Right lung (tissue), 10 donors: ENCODE results near the gene AGO3. TPM values are rescaled to one million over a fixed set of nuclear protein-coding genes. Genes with fewer than 3 reads are reported as not detected.
A peak's percentile ranks its signal among the peaks of the same experiment; 100 is the strongest.
"Not testable (repeated sequence)": the region's sequence is repeated elsewhere in the genome, so short reads cannot be mapped to it uniquely, and the experiment has no call there.

ENCODE experiments used
- DNase-seq, 2 donors: peaks; one replicate each; pipeline ENCODE4 v3.0.0-alpha.2; 2013
- long read RNA-seq, 8 donors: transcript quantifications; one replicate each; lab custom pipeline, GENCODE V29; 2026
- polyA plus RNA-seq, 5 donors: library from polyadenylated mRNA; unstranded; fragments of 120-200 nt; gene quantifications; one replicate each; pipeline versions ENCODE4 v1.2.1 to v1.2.3, GENCODE V29; 2013; ENCODE audit warnings: inconsistent platforms in 1 of 5, low replicate concordance in 1 of 5; ENCODE audit not compliant: insufficient read length in 5 of 5, insufficient read depth in 1 of 5

The AGO3 gene
- 10 to 100 TPM; 10.5 to 21.7 (median 20.5) TPM for polyA plus RNA-seq
- long read RNA-seq, donor 1, full-length matches to known transcripts: 3 of 3 reads
- long read RNA-seq, donor 1, partial matches to known transcripts: 0 of 3 reads
- long read RNA-seq, donor 1, other reads (novel, unspliced or antisense): 0 of 3 reads
- long read RNA-seq, donor 2: 0 reads
- long read RNA-seq, donor 3, full-length matches to known transcripts: 1 of 1 reads
- long read RNA-seq, donor 3, partial matches to known transcripts: 0 of 1 reads
- long read RNA-seq, donor 3, other reads (novel, unspliced or antisense): 0 of 1 reads
- long read RNA-seq, donor 4: 0 reads
- long read RNA-seq, donor 5, partial matches to known transcripts: 5 of 5 reads
- long read RNA-seq, donor 5, other reads (novel, unspliced or antisense): 0 of 5 reads
- long read RNA-seq, donor 6, full-length matches to known transcripts: 2 of 2 reads
- long read RNA-seq, donor 6, partial matches to known transcripts: 0 of 2 reads
- long read RNA-seq, donor 6, other reads (novel, unspliced or antisense): 0 of 2 reads
- long read RNA-seq, donor 7, full-length matches to known transcripts: 2 of 2 reads
- long read RNA-seq, donor 7, partial matches to known transcripts: 0 of 2 reads
- long read RNA-seq, donor 7, other reads (novel, unspliced or antisense): 0 of 2 reads
- long read RNA-seq, donor 8, partial matches to known transcripts: 0 of 1 reads
- long read RNA-seq, donor 8, other reads (novel, unspliced or antisense): 0 of 1 reads

DNA sequence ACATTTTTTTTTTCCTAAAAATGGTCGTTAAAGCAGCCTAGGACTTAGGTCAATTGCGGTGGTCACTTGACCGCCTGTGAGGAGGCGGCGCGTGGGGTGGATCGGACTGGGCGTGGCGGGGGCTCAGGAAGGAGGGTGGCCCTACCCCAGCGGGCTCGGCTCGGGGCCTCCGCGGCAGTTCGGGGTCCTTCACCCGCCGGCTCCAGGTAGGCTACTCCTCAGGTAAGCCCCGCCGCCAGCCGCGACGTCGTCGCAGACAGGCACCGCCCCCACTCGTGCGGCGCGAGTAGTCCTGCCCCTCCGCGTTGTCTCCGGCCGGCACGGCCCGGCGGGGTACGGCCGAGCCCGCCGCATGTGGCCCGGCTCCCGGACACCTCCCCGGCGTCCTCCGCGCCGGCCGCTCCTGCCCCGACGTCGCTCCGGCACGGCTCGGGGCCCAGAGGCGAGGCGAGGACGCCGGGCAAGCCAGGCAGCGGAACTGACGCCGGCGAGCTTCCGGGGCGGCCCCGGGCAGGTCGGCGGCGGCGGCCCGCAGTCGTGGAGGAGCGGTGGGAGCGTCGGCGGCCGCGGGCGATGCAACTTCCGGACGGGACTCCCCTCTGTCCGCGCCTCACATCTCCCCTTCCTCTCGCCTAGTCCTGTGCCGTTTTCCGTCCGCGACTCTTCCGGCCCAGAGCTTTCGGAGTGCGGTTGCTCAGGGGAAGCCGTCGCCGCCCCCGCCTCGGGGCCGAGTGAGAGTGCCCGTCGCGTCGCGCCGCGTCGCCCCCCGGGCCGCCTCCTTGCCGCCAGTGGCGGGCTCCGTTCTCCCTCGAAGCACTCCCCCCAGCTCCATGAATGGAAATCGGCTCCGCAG lies at the start of gene AGO3:
TSS of gene AGO3 (plus strand) at position 513 of the 853 bp plus-strand sequence. CDS start at position 835, 322 bp downstream.
- peak; percentile 80 to 81 for DNase-seq

DNA sequence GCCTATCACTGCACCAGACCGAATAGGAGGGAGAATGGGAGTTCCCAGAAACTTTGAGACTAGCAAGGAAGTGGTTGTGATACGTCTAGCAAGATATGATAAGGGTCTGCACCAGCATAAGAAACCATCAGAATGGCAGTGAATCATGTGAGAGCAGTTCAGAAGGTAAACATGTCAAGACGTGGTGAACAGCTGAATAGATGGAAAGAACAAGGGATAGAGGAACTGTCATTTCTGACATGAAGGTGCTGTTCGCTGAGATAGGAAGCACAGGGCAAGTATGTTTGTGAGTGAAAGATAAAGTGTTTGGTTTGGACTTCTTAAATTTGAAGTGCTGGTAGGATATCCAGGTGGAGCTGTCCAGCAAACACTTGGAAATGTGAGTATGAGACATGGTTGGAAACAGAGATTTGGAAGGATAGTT lies 49.0 kb upstream of the AGO3 start:
- DNase-seq: no peak

- DNase-seq: no peak
Observed at GRCh38 chr1:35882586-35882944, 48.3 kb upstream of the AGO3 start.

DNA sequence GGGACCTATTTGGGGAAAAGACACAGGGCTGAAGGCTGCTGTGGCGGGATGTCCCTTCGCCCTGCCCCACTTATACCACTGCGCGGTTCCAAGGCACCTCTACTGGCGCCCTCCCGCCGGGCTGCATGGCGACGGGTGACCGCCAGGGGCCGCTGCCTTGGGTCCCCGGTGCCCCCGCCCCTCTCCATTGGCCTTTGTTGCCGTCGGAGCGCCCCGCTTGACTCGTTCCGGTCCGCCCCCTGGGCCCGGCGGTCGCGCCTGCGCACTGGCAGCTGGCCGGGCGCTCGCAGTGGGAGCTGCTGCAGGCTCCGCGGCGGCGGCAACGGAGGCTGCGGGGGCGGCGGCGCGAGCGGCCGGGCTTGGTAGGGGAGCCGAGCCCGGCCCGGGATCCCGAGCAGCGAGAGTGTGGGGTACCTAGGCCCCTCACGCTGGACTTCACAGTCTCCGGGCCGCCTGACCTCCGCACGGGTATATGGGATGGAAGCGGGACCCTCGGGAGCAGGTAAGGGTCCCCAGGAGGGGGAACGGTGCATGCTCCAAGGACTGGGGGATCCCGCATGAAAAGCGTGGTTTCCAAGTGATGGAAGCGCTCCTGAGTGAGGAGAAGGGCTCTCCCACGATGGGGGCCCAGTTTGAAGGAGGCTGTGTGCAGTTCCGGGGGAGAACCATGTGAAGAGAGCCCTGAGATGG lies 47.8 kb upstream of the AGO3 start, which contains the start of gene AGO1:
TSS of gene AGO1 (plus strand) at position 265 of the 690 bp plus-strand sequence. CDS start at position 478, 213 bp downstream.
- DNase-seq: peak; percentile 92 to 93

- DNase-seq: peak; percentile 48 to 55
Observed at GRCh38 chr1:35883635-35884101, 47.2 kb upstream of the AGO3 start.

DNA sequence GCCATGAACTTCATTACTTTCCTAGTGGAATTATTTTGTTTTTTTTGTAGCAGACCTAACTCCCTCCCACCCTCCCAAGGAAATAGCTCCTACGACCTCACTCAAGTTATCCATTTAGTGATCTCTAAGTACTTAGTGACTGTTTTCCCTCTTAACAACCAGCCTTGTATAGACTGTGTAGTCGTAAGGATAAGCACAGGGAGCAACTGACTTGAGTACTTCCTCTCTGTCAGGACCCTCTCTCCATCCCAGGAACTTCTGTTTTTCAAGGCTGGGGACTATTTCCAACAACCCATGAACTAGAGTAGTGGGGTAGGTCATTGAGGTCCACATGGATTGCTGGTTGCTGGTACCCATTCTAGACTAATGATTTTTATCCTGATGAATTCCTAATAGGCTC lies 46.0 kb upstream of the AGO3 start:
- no peak for DNase-seq

DNA sequence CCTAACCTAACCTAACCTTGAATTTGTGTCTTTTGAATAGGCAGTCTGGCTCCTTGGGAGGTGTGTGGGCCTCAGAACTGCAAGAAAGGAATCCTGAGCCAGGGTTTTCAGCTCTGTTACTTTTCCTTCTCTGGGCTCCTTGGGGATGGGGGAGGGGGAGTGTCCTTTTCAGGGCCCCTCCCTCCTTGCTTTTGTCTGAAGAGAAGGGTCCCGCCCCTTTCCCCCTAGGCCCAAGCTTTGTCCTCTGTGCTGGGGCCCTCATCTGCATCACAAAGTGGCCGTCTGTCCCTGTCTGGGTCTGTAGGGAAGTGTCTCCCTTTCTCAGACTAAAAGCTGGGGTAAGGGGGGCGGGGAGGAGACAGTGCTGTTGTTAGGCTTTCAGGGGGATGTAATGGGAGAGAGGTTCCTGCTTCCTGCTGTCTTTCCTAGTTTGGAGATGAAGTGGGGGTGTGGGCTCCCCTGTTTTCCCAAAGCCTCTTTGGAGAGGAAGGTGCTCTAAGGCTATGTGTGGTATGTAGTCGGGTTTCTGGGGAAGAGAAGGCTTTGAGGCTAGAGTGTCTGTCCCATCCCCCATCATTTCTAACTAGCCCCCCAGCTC lies 44.8 kb upstream of the AGO3 start:
- DNase-seq: no peak

- DNase-seq: no peak
Observed at GRCh38 chr1:35886577-35887431, 44.1 kb upstream of the AGO3 start.

- no peak for DNase-seq
Observed at GRCh38 chr1:35887508-35887907, 43.4 kb upstream of the AGO3 start.

- no peak for DNase-seq
Observed at GRCh38 chr1:35888255-35888654, 42.6 kb upstream of the AGO3 start.

- not testable (repeated sequence) for DNase-seq
Observed at GRCh38 chr1:35888981-35889380, 41.9 kb upstream of the AGO3 start.

DNA sequence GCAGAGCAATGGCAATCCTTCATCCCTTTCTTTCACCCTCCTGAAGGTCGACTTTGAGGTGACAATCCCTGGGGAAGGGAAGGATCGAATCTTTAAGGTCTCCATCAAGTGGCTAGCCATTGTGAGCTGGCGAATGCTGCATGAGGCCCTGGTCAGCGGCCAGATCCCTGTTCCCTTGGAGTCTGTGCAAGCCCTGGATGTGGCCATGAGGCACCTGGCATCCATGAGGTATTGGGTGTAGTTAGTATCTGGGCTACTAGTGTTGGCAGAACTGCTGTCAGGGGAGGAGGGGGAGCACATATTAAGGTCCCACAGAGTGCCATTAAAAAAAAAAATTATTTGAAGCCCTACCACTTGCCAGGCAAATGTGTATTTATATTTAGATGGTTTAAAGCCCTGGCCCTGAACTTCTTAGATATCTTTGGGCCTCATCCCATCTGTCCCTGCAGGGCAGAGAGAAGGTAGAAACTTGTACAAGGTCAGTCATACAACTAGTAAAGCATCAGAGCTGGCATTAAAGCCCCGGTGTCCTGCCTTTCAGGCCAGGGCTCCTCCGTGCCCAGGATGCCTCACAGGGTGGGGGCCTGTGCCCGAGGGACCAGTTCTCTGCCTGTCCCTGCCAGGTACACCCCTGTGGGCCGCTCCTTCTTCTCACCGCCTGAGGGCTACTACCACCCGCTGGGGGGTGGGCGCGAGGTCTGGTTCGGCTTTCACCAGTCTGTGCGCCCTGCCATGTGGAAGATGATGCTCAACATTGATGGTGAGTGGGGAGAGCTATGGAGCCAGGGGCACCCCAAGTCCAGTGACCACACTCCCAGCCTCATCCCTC lies 37.6 kb upstream of the AGO3 start:
- no peak for DNase-seq

GRCh38 chr1:35894183-35894582 lies 36.7 kb upstream of the AGO3 start:
- no peak for DNase-seq

DNA sequence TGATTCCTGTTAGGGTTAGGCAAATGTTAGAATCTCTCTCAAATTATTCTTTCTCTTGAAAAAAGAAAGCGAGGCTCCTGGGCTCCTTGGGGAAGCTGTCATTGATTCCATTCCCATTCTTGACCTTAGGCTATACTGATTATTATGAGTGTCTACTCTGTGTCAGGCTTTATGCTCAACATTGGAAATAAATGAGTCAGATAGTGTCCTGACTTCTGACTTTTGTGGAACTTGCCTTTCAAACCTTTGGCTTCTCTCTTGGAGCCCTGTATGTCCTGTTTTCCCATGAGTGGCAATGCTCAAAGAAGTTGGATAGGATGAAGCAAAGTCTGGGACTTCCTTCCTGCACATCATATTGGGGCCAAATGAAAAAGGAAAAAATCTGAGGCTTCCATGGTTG lies 36.2 kb upstream of the AGO3 start:
- no peak for DNase-seq

DNA sequence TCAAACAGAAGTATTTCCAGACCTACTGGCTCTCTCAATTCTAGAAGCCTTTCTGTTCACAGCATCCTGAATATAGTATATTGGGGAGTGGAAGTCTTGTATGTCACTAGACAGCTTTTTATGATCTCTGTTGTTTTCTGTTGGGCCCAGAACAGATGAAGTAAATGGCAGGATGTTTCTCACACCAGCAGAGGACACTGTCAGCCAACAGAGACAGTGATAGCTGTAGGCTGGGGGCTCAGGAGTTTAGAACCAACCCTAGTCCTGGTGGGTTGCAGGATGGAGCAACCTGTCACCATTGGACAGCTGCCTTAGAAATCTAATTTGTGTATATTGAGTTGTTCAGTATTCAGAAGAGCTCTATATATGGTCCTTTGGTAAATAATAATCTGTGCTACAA lies 31.0 kb upstream of the AGO3 start:
- no peak for DNase-seq

GRCh38 chr1:35901235-35901634 lies 29.7 kb upstream of the AGO3 start:
- no peak for DNase-seq

DNA sequence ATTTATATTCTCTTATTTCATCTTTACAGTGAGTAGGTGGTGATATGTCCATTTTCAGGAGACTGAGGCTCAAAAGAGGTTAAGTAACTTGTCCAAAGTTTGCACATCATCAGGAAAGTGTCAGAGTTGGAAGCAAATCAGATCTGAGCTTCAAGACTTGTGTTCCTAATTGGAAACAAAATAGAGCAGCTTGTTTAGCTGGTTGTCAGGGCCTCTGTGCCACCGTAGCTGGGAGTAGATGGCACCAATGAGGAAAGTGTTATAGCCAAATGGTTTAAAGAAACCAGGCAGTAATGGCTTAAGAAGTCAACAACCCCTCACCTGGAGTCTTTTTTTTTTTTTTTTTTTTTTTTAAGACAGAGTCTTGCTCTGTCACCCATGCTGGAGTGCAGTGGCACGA lies 28.2 kb upstream of the AGO3 start:
- DNase-seq: no peak

GRCh38 chr1:35914717-35915116 lies 16.2 kb upstream of the AGO3 start:
- no peak for DNase-seq

DNA sequence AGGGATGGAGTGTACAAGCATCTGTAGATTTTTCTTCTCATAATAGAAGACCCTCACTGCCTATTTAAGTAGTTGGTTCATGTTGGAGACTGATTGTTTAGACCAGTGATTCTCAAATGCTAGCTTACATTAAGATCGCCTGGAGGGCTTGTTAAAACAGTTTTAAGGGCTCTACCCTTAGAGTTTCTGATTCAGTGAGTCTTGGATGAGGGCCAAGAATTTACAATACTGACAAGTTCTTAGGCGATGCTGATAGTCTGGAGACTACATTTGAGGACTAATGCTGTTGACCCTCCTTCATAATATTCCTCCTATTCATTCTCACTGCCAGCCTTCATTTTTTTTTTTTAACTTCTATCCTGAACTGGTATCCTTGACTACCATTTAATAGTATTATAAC lies 15.2 kb upstream of the AGO3 start:
- no peak for DNase-seq
